HCT116 (cell line): Measurements from ENCODE around the gene ANXA3.

ENCODE experiments used
- CTCF ChIP-seq, 3 experiments: fragments of 200-600 bp in 1 of 3; sonication (generic) in 1 of 3; IDR thresholded peaks in 2 of 3; conservative IDR thresholded peaks in 1 of 3; 2 replicates each; pipeline ENCODE4 v1.5.1; 2012 to 2017; ENCODE audit warnings: low read depth in 2 of 3, low read length in 2 of 3, antibody characterized with exemption in 1 of 3, borderline replicate concordance in 1 of 3, control low read depth in 1 of 3, mild to moderate bottlenecking in 1 of 3, mixed read lengths in 1 of 3, mixed run types in 1 of 3, moderate library complexity in 1 of 3; ENCODE audit not compliant: insufficient read depth in 1 of 3
- EZH2 ChIP-seq: fragments of 200-600 bp; sonication (generic); IDR thresholded peaks from 2 replicates; pipeline ENCODE4 v1.6.1; 2017; ENCODE audit warnings: antibody characterized with exemption, mixed run types
- EZH2phosphoT487 ChIP-seq: fragments of 200-600 bp; IDR thresholded peaks from 2 replicates; pipeline ENCODE4 v1.6.1; 2018; ENCODE audit warnings: antibody characterized with exemption, borderline replicate concordance
- JUND ChIP-seq: IDR thresholded peaks from 2 replicates; pipeline ENCODE4 v1.6.1; 2012
- POLR2A ChIP-seq: IDR thresholded peaks from 2 replicates; pipeline ENCODE4 v1.7.0; 2011; ENCODE audit warnings: borderline replicate concordance; ENCODE audit not compliant: insufficient read depth, insufficient read length; ENCODE audit errors: extremely low read depth
- POLR2AphosphoS5 ChIP-seq: IDR thresholded peaks from 2 replicates; pipeline ENCODE4 v1.6.1; 2011; ENCODE audit warnings: mild to moderate bottlenecking, low read depth, low read length, moderate library complexity
- REST ChIP-seq: IDR thresholded peaks from 2 replicates; pipeline ENCODE4 v1.6.1; 2012; ENCODE audit warnings: low read depth
- SIN3A ChIP-seq: IDR thresholded peaks from 2 replicates; pipeline ENCODE4 v1.6.1; 2012; ENCODE audit warnings: low read depth
- ZBTB33 ChIP-seq: IDR thresholded peaks from 2 replicates; pipeline ENCODE4 v1.6.1; 2011; ENCODE audit warnings: mild to moderate bottlenecking, low read length, moderate library complexity; ENCODE audit not compliant: insufficient replicate concordance; ENCODE audit errors: extremely low read depth
- ZNF274 ChIP-seq: fragments of 200-500 bp; sonication (Bioruptor generic); IDR thresholded peaks from 2 replicates; pipeline ENCODE4 v1.6.1; 2014; ENCODE audit warnings: mild to moderate bottlenecking, low read depth, low read length, inconsistent platforms

- TF ChIP-seq CTCF (IDR thresholded peaks at IDR 0.05 in 2 of 3, conservative IDR thresholded peaks at IDR 0.05 in 1 of 3; ENCODE audit: borderline replicate concordance in 1 of 3, insufficient read depth in 1 of 3, low read depth in 2 of 3, low read length in 2 of 3) (no peak), EZH2 (no peak), SIN3A (no peak), JUND (no peak), POLR2A (no peak), EZH2phosphoT487 (no peak), POLR2AphosphoS5 (peak; percentile 76), ZNF274 (no peak), REST (no peak), ZBTB33 (no peak)
These were observed 8.9 kb downstream of the ANXA3 start for GRCh38 chr4:78560296-78560963.
